Posterior vena cava (tissue), 2 donors: ENCODE data around the gene ADNP. TPM values are rescaled to one million over a fixed set of nuclear protein-coding genes. Genes with fewer than 3 reads are reported as not detected.

ENCODE experiments used
- DNase-seq: peaks from one replicate; pipeline ENCODE4 v3.0.0-alpha.2; 2020; ENCODE audit warnings: low spot score
- intact Hi-C, 2 donors: fragments of 100-400 bp; cut with DNase I; formaldehyde crosslinking; loops; one replicate each; pipeline versions ENCODE4 v1.14.1 to v1.14.2; 2022 to 2023
- total RNA-seq, 2 donors: library from RNA; stranded (reverse); fragmentation: NEBNext Ultra II Directional; extraction: Animal tissue kit (Norgen Biotek cat#: 25700); gene quantifications; one replicate each; pipeline ENCODE4 v1.2.1, GENCODE V29; 2021
- donor health status: DM: yes; HTN: yes; CAD: no.
- donor health status: DM: yes; HTN: yes; CAD: no.

Gene ADNP
- total RNA-seq, 2 donors from 2014 or later, result 42.2 to 48.1 TPM

DNA sequence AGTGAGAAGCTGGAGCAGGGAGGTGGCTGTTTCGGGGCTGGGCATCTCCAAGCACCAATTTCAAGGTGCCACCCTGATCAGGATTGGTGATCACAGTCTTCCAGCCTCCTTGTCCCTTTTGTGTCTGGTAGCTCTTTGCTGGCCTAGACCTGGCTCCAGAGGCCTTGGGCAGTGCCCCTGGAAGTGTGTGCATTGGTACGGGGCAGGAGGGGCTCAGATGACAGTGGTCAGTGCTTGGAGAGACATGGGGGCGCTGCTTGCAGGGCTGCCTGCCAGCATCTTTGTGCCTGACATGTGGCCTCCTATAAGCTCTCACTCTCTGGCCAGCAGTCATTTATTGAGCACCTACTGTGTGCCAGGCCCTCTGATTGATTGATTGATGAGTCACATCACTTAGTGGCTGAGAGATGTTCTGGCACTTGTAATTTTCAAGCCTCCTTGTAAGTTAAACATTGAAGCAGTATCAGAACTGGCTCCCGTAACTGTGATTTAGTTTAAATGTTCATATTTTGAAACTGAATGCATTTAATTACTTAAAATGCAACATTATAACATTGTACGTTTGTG, 74.7 kb downstream of the ADNP start:
- DNase-seq, result no peak
- intact Hi-C loops, result no loop called here

DNA sequence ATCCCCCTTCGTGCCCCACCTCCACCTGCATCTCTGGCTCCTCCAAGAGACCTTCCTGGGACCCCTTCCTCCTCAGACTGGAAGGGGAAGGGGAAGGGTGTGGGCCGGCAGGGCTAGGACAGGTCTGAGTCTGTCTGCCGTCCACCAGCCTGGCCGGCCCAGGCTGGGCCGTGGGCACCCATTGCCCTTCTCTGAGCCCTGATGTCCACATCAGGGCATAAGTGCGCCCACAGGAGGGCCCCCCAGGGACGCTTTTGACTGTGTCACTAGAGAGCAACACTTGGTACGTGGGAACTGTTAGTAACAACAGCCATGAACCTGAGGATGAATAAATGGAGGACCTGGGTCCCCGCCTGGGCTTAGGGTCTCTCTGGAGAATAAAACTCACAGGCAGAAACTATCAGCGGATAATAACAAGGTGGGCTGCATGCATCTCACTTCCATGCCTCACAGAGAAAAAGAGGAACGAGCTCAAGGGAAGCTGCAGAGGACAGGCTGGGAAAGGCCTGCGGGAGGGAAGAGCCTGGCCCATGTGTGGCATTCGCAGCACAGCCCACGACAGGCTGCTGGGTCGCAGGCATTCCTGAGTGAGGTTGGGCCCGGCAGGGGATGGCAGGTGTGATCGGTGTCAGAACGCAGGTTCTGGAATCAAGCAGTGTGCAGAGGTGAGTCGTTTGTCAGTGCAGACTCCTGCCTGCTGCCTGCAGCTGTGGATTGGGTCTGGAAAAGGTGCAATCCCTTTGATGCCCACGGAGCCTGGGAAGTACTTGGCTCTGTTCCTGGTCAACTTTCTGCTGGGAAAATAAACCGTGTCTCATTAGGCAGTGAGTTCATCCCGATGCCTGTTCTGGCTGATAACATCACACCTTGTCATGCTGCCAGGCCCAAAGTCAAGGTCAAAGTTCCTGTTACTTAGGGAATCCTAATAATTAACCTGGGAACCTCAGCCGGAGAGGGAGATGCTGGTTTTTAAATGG, 75.5 kb downstream of the ADNP start:
- DNase-seq, result no peak
- intact Hi-C loops, result no loop called here

DNA sequence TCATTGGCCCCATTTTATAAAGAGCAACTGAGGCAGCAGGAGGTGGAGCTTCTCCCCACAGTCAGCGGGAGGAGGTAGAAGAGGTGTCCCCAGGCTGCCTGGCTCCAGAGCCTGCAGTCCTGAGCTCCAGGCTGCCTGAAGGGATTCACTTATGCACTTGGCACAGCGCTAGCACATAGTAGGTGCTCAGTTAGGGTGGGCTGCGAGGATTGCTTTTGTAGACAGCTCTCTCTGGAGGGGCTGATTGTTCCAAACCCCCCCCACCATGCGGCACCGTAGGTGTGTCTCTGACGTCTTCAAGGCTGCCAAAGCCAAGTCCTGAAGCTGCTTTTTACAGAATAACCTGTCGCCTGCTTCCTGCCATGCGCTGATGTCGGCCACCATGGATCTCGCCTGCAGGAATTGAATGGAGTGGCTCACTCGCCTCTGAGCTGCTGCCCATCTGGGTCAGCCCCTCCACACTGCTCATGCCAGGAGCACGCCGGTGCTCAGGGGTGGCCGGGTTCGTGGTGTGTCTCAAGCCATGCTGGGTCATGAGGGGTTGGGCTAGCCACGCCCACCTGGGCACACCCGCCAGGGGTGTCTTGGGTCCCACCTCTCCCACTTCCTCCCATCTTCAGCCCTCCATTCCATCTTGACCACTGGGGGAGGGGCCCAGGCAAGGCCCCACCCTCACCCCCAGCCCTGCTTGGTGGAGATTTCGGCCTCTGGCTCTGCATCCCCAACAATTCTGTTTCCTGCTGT, 76.6 kb downstream of the ADNP start:
- DNase-seq, result no peak
- intact Hi-C loops, result no loop called here

DNA sequence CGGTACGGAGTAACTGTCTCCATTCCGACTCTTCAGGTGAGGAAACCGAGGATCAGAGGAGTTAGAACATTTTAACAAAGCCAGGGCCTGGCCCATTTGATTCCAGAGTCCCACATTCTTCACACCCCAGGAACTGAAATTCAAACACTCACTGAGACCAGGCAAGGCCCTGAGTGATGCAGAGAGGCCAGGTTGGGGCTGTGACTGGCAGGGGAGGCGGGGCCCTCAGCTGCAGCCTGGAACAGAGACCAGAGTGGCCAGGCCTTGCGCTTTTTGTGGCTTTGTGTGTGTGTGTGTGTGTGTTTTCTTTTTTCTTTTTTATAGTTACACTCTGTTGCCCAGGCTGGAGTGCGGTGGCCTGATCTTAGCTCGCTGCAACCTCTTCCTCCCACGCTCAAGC, 79.2 kb downstream of the ADNP start:
- intact Hi-C loops, result no loop called here
- no peak for DNase-seq

DNA sequence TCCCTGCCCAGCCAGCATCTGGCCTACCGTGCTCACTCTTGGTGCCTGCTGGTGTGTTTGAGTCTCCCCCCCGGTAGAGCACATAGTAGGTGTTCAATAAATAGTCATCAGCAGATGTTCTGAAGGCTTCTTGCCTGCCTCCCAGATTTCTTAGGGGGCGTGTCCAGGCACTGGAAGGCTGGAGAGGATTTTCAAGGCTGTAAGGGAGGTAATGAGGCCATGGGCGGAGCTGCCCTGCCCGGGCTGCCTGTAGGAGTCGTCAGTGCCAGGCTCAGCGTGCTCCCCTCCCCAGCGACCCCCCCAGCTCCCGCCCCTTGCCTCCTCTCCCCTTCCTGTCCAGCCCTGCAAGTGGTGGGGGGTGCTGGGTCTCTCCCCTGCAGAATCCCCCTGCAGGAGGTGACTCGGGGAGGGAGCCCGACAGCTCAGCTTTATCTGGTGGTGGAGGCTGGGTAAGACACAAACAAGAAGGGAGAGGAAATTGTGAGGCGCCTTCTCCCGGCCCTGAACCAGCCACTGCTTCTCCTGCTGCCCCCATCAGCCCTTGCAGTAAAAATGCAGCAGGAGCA, 80.4 kb downstream of the ADNP start:
- DNase-seq, result no peak
- intact Hi-C loops, result no loop called here

DNA sequence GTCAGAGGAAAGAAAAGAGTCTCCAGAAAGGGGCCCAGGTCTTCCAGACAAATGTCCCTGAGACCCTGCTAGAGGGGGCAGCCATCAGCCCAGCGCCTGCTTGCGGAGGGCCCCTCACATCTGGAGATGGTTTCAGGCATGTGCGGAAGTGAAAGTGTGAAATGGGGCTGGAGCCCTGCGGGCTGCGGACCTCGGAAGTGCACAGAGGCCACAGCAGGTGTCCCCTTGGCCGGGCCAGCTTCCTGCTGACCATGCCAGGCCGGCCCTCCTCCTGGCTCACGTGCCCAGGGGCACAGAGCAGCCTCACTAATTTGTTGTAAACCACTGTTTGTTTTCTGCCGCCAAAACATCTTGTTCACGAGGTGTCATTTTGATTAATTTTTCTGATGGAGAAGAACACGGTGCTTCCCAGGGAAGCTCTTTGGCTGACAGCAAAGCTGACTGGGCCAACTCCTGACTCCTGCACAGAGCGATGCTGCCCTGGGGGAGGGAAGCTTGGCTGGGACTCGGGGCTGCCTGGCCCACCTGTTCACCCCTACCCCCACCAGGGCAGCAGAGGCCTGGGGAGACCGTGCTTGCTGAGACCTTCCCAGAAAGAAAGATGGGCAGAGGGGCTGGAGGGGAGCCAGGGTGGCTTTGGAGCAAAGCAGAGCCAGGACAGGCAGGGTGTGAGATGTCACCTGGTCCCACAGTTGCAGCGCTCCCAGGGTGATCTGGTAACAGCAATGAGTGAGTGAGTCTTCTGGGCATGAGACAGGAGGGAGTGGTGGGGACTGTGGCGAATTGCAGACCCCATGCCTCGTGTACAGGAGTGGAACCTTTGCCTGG, 82.2 kb downstream of the ADNP start:
- intact Hi-C loops, result no loop called here
- no peak for DNase-seq

DNA sequence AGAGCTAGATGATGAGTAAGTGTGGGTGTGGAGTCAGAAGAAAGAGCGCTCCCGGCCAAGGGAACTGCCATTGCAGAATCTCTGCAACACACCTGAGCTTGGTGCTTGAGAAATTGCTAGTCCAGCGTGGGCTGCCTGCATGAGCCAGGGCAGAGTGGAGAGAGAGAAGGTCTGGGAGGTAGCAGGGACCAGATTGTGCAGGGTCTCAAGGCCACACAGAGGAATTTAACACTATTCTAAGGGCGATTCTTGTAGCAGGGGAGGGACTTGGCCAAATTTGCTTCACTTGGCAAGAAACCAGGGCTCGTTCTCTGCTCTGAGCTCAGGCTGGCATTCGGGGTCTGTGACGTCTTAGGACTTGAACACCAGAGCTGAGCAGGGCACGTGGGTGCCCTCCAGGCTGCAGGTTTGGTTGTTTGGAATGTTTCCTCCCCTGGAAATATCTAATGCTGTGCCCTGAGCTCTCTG, 82.9 kb downstream of the ADNP start:
- intact Hi-C loops, result no loop called here
- DNase-seq, result no peak

DNA sequence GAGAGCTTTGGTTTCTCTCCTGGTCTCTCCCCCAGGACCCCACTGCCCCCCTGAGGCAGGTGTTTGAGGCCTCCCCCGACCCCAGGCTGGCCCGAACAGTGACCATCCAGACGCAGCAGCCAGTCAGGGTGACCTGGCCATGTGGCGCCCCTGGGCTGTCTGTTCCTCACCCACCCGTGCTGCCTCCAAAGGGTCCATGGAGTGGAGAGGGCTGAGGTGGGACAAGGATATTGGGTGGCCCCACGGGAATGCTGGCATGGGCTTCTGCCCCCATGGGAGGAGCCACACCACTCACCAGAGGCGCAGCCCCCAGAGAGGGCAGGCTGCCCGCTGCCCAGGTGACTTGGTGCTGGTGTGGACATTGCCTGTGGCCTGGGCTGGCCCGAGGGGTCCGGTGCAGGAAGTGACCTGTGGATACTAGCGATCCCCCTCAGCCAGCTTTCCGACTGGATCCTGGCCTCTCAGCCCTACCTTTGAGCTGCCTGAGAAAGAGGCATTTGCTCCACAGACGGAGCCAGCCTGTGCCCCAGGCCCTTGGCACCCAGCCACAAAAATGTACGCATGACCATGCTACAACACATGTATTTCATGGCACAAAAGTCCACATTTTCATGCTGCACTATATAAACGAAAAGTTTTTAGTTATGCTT, 85.5 kb downstream of the ADNP start:
- DNase-seq, result no peak
- intact Hi-C loops, result no loop called here

DNA sequence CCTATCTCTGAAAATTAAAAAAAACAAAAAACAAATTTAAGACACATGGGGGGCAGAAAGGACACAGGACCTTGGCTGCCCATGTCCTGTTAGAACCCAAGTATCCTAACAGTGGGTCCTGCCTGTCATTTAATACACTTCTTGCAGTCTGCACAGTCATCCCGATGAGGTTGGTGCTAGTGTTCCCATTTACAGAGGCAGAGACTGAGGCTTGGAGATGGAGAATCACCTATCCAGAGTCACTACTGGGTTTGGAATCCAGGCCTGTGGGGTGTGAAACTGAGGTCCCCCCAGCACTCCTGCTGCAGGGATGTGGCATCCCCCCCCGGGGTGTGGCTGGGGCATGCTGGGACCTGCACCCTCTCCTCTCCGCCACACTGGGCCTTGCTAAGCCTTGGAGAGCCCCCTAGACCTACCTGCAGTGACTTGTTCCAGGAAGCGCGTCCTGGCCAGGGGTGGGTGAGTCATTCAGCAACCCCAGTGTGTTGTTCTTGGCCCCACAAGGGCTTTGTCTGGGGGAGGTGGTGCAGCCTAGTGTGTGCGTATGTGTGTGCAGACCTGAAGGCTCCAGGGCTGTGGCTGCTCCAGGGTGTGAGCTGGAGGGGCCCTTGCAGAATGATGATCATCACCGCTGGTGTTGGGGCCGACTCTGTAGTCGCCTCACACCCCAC, 86.7 kb downstream of the ADNP start:
- DNase-seq, result no peak

DNA sequence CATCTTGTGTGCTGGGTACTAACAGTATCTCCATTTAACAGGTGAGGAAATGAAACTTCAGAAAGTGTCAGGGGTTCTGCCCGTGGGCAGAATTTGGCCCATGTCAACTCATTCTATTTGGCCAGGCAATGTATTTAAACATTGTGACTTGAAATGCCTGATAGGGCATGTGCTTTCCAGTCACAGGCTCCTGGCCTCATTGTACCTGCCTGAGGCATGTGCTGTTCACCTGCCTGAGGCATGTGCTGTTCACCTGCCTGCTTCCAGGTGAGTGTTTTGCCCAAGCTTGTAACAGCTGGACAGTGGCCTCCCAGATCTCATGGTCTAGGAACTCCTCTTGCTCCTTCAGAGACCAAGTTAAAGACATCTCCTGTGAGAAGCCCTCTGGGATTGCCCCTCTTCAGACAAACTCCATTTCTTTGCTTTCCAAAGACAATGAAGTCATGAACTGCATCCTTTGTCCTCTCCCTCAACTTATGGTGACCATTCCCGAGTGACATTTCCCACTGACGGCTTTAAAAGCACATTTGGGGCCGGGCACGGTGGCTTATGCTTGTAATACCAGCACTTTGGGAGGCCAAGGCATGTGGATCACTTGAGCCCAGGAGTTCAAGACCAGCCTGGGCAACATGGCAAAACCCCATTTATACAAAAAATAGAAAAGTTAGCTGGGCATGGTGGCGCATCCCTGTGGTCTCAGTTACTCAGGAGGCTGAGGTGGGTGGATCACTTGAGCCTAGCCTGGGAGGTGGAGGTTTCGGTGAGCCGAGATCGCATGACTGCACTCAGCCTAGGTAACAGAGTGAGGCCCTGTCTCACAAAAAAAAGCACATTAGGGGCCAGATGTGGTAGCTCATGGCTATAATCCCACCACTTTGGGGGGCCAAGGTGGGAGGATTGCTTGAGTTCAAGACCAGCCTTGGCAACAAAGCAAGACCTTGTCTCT, 87.6 kb downstream of the ADNP start:
- no peak for DNase-seq
- intact Hi-C loops, result no loop called here

More for the DNA sequence above, 86.7 kb downstream of the ADNP start:
- intact Hi-C loops, result no loop called here

DNA sequence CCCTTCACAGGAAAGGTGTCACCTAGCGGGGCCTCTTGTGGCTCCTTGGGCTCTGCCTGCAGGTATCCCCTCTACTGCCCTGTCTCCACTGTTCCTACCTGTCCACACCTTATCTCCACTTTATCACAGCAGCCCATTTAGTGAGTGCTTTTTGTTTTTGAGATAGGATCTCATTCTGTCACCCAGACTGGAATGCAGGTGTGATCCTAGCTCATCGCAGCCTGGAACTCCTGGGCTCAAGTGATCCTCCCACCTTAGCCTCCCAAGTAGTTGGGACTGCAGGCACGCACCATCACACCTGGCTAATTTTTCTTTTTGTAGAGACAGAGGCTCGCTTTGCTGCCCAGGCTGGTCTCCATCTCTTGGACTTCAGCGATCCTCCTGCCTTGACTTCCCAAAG, 88.4 kb downstream of the ADNP start:
- intact Hi-C loops, result no loop called here
- DNase-seq, result no peak

Other genes starting within 250 kb of the ADNP start
- gene RIPOR3, start 239.9 kb downstream of the ADNP start, total RNA-seq, result 10 to 100 TPM; 10.6 to 11.2 TPM
- gene PARD6B, start 199.9 kb downstream of the ADNP start, total RNA-seq, result 1 to 10 TPM; 1.0 to 1.4 TPM
- gene BCAS4, start 136.4 kb downstream of the ADNP start, total RNA-seq, result 1 to 10 TPM; 2.1 to 2.7 TPM
- gene DPM1, start 27.1 kb upstream of the ADNP start, total RNA-seq, result 10 to 100 TPM; 31.6 to 35.7 TPM
- gene MOCS3, start 27.4 kb upstream of the ADNP start, total RNA-seq, result 1 to 10 TPM; 2.7 to 3.5 TPM
- under 1 TPM in 1 of 2 donors, not detected in 1; 0.24 TPM for gene KCNG1, start 91.7 kb upstream of the ADNP start, total RNA-seq